BJ (cell line): ENCODE results near the gene UBE2D2. TPM values are rescaled to one million over a fixed set of nuclear protein-coding genes. Genes with fewer than 3 reads are reported as not detected.
A peak's percentile ranks its signal among the peaks of the same experiment; 100 is the strongest.

Experiments used
- CTCF ChIA-PET: fragments of 350-600 bp; formaldehyde crosslinking; extraction: SDS; loops from one replicate; lab custom pipeline; 2021; ENCODE audit warnings: antibody characterized with exemption, inconsistent platforms; lab: Yijun Ruan, JAX
- POLR2A ChIA-PET: fragments of 300-600 bp; sonication (Branson Sonifier 250); formaldehyde crosslinking; extraction: SDS; loops from one replicate; lab custom pipeline; 2021; ENCODE audit warnings: antibody characterized with exemption; lab: Charles Lee
- DNase-seq: peaks from one replicate; pipeline ENCODE4 v3.0.0-alpha.2; 2011; ENCODE audit warnings: low read depth
- H3K27me3 ChIP-seq: 2 replicates; pipeline ENCODE4 v1.6.0; 2011; ENCODE audit warnings: low read length; ENCODE audit not compliant: control insufficient read depth, insufficient read depth
- H3K36me3 ChIP-seq: 2 replicates; pipeline ENCODE4 v1.5.1; 2011; ENCODE audit warnings: low read length; ENCODE audit not compliant: control insufficient read depth, insufficient read depth
- H3K4me3 ChIP-seq: 2 replicates; pipeline ENCODE4 v1.5.1; 2011; ENCODE audit warnings: low read depth, mild to moderate bottlenecking, control low read depth, low read length
- polyA plus RNA-seq: library from polyadenylated mRNA; depleted of rRNA; stranded (reverse); fragments of >200 nt; gene quantifications from 2 replicates; pipeline ENCODE4 v1.2.3, GENCODE V29; 2011
- TF ChIP-seq, protein P1 (sequence below): IDR thresholded peaks from 2 replicates; pipeline ENCODE4 v1.5.1; 2011; ENCODE audit warnings: low read depth, mild to moderate bottlenecking, control low read depth, inconsistent platforms, low read length, moderate library complexity; ENCODE audit not compliant: insufficient read depth

The UBE2D2 gene
- polyA plus RNA-seq, 1 experiment, result 18.2 TPM

DNA sequence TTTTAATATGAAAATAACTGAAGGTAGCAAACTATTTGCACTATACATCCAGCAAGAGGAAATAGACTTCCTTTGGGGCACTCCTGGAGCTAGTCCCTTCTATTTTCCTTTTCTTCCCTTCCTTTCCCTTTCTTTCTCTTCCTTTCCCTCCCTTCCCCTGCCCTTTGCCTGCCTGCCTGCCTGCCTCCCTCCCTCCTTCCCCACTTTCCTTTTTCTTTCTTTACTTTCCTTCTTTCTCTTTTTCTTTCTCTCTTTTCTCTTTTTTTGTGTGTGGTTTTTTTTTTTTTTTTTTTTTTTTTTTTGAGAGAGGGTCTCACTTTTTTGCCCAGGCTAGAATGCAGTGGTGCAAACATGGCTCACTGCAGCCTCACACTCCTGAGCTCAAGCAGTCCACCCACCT lies 69.7 kb downstream of the UBE2D2 start:
- Histone ChIP-seq H3K4me3 (no peak overlapping the region), H3K27me3 (no peaks in the 10 kb centered on the region), H3K36me3 (peaks cover 6% of the 10 kb centered on the region; the same call in 1 of the 2 replicates)
- DNase-seq, result no peak
- TF ChIP-seq, protein P1, sequence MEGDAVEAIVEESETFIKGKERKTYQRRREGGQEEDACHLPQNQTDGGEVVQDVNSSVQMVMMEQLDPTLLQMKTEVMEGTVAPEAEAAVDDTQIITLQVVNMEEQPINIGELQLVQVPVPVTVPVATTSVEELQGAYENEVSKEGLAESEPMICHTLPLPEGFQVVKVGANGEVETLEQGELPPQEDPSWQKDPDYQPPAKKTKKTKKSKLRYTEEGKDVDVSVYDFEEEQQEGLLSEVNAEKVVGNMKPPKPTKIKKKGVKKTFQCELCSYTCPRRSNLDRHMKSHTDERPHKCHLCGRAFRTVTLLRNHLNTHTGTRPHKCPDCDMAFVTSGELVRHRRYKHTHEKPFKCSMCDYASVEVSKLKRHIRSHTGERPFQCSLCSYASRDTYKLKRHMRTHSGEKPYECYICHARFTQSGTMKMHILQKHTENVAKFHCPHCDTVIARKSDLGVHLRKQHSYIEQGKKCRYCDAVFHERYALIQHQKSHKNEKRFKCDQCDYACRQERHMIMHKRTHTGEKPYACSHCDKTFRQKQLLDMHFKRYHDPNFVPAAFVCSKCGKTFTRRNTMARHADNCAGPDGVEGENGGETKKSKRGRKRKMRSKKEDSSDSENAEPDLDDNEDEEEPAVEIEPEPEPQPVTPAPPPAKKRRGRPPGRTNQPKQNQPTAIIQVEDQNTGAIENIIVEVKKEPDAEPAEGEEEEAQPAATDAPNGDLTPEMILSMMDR, result no peak
- CTCF ChIA-PET, result interaction anchor here (1.5 to 17.0 kb wide), 4 partner anchors 61 to 338 kb away, joined by 3 to 498 read pairs (median 104); no protein-coding TSS in a partner anchor
- POLR2A ChIA-PET, result no interaction called here

DNA sequence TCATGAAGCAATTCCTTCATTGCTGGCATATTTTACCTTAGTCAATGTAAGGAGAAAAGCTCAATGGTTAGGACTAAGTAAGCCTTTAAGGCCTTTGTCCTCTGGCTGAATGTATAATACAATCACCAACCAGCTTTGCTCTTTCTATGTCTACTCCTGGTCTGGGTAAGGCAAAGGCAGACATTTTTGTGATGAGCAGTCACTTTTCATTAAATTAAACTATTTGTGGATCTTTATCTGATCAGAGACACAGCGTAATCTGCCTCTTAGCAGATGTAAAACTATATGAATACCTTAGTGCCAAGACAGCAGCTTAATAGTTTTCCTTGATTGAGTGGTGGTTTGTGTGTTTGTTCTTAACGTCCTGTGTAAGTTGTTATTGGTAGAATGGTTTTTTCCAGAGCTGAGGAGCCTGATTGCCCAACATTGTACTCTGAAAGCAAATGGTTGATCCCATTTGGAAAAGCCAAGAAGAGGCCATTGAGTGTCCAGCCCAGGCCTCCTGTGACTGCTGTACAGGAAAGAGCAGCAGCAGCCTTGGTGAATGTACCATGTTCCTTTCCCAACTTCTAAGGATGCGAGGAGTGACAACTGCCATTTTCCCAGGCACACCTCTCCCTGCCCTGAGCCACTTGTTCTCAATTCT lies 70.5 kb downstream of the UBE2D2 start:
- DNase-seq, result no peak
- ChIA-PET CTCF (interaction anchor here (1.0 to 17.0 kb wide), 12 partner anchors 7 to 145 kb away, joined by 3 to 498 read pairs (median 11); partner anchors contain the start of gene CXXC5), POLR2A (no interaction called here)
- H3K36me3 ChIP-seq, result peaks cover 6% of the 10 kb centered on the region; the same call in 1 of the 2 replicates
- no peaks in the 10 kb centered on the region for H3K27me3 ChIP-seq
- H3K4me3 ChIP-seq, result no peak overlapping the region
- TF ChIP-seq, protein P1, result no peak

DNA sequence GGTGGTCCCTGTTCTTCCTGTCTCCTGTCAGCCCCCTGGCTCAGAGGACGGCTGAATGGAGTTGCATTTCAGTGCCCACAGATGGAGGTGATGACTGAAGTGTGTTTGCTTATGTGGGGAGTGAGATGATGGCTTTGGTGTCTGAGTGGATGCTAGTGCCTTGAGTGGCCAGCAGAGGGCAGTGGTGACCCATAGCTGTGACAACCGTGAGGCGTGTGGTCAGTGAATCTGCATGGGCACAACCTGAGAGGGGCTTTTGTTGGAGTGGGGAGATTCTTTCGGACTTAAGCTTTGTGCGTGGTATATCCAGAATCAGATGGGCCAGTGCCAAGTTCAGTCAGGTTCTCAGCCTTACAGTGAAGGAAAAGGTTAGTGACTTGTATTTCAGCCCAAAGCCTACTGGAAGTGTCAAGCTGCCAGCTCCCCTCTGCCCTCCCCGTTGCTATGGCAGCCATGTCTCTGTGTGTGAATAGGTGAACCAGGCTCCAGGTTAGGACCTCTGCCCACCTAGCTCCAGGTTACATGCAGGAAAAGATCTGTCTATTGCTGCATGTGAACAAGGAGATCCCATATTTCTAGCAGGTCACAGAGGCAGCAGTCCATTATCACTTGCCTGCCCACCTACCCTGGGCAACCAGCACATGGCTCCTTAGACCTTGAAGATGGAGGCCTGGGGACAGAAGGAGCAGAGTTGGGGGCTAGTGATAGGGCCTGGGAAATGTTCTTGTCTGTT lies 72.3 kb downstream of the UBE2D2 start:
- H3K4me3 ChIP-seq, result no peak overlapping the region
- DNase-seq, result no peak
- TF ChIP-seq, protein P1, result peak; percentile 97
- POLR2A ChIA-PET, result no interaction called here
- CTCF ChIA-PET, result interaction anchor here (0.7 to 17.0 kb wide), 28 partner anchors 11 to 335 kb away, joined by 3 to 498 read pairs (median 8); partner anchors contain the start of gene CXXC5
- H3K36me3 ChIP-seq, result 0 out of 2 replicates have a peak, but pooled peaks cover 2% of the 10 kb centered on the region
- H3K27me3 ChIP-seq, result no peaks in the 10 kb centered on the region

GRCh38 chr5:139634028-139634325 lies 72.8 kb downstream of the UBE2D2 start:
- ChIA-PET CTCF (interaction anchor here (0.7 to 17.0 kb wide), 31 partner anchors 12 to 335 kb away, joined by 3 to 498 read pairs (median 5); partner anchors contain the start of gene CXXC5), POLR2A (no interaction called here)
- H3K27me3 ChIP-seq, result no peaks in the 10 kb centered on the region

More at GRCh38 chr5:139634028-139634325, 72.8 kb downstream of the UBE2D2 start:
- DNase-seq, result no peak
- TF ChIP-seq, protein P1, result no peak
- 0 out of 2 replicates have a peak, but pooled peaks cover 2% of the 10 kb centered on the region for H3K36me3 ChIP-seq
- H3K4me3 ChIP-seq, result no peak overlapping the region
